ENCODE measurements around the gene PREP.

PREP gene

GRCh38 chr6:105445481-105445880, 42.6 kb upstream of the PREP start:
- Histone ChIP-seq H3K4me3 (replicated peaks; ENCODE audit: insufficient read depth, low read length) (no peak overlapping the region), H3K27ac (replicated peaks) (no peak overlapping the region), H3K27me3 (ENCODE audit: insufficient read depth, poor library complexity, severe bottlenecking) (no peaks in the 10 kb centered on the region)
- TF ChIP-seq, protein P1, sequence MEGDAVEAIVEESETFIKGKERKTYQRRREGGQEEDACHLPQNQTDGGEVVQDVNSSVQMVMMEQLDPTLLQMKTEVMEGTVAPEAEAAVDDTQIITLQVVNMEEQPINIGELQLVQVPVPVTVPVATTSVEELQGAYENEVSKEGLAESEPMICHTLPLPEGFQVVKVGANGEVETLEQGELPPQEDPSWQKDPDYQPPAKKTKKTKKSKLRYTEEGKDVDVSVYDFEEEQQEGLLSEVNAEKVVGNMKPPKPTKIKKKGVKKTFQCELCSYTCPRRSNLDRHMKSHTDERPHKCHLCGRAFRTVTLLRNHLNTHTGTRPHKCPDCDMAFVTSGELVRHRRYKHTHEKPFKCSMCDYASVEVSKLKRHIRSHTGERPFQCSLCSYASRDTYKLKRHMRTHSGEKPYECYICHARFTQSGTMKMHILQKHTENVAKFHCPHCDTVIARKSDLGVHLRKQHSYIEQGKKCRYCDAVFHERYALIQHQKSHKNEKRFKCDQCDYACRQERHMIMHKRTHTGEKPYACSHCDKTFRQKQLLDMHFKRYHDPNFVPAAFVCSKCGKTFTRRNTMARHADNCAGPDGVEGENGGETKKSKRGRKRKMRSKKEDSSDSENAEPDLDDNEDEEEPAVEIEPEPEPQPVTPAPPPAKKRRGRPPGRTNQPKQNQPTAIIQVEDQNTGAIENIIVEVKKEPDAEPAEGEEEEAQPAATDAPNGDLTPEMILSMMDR (IDR thresholded peaks at IDR 0.05; ENCODE audit: insufficient read depth, low read length), result no peak
- TF ChIP-seq SPI1 (IDR thresholded peaks at IDR 0.05; ENCODE audit: borderline replicate concordance, low read depth) (no peak), POLR2AphosphoS5 (IDR thresholded peaks at IDR 0.05; ENCODE audit: low read depth) (no peak), GABPA (IDR thresholded peaks at IDR 0.05; ENCODE audit: low read depth) (no peak)
- TF ChIP-seq, protein P2, sequence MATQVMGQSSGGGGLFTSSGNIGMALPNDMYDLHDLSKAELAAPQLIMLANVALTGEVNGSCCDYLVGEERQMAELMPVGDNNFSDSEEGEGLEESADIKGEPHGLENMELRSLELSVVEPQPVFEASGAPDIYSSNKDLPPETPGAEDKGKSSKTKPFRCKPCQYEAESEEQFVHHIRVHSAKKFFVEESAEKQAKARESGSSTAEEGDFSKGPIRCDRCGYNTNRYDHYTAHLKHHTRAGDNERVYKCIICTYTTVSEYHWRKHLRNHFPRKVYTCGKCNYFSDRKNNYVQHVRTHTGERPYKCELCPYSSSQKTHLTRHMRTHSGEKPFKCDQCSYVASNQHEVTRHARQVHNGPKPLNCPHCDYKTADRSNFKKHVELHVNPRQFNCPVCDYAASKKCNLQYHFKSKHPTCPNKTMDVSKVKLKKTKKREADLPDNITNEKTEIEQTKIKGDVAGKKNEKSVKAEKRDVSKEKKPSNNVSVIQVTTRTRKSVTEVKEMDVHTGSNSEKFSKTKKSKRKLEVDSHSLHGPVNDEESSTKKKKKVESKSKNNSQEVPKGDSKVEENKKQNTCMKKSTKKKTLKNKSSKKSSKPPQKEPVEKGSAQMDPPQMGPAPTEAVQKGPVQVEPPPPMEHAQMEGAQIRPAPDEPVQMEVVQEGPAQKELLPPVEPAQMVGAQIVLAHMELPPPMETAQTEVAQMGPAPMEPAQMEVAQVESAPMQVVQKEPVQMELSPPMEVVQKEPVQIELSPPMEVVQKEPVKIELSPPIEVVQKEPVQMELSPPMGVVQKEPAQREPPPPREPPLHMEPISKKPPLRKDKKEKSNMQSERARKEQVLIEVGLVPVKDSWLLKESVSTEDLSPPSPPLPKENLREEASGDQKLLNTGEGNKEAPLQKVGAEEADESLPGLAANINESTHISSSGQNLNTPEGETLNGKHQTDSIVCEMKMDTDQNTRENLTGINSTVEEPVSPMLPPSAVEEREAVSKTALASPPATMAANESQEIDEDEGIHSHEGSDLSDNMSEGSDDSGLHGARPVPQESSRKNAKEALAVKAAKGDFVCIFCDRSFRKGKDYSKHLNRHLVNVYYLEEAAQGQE (IDR thresholded peaks at IDR 0.05; ENCODE audit: insufficient replicate concordance, low read depth), result no peak
- no peak for DNase-seq (ENCODE audit: low read depth in 1 of 2, low spot score in 1 of 2)

DNA sequence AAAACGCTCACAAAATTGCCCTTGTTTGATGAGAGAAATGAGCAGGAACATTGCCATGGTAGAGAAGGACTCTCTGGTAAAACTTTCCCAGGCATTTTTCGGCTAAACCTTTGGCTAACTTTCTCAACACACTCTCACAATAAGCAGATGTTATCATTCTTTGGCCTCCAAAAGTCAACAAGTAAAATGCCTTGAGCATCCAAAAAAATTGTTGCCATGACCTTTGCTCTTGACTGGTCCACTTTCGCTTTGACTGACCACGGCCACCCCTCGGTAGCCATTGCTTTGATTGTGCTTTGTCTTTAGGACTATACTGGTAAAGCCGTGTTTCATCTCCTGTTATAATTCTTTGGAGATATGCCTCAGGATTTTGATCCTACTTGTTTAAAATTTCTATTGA, 41.1 kb upstream of the PREP start:
- Histone ChIP-seq H3K27me3 (ENCODE audit: insufficient read depth, poor library complexity, severe bottlenecking) (no peaks in the 10 kb centered on the region), H3K27ac (replicated peaks) (no peak overlapping the region), H3K4me3 (replicated peaks; ENCODE audit: insufficient read depth, low read length) (no peak overlapping the region)
- DNase-seq (ENCODE audit: low read depth in 1 of 2, low spot score in 1 of 2), result no peak
- TF ChIP-seq, protein P2 (IDR thresholded peaks at IDR 0.05; ENCODE audit: insufficient replicate concordance, low read depth), result no peak
- no peak for TF ChIP-seq SPI1 (IDR thresholded peaks at IDR 0.05; ENCODE audit: borderline replicate concordance, low read depth)
- no peak for TF ChIP-seq GABPA (IDR thresholded peaks at IDR 0.05; ENCODE audit: low read depth)
- no peak for TF ChIP-seq POLR2AphosphoS5 (IDR thresholded peaks at IDR 0.05; ENCODE audit: low read depth)
- TF ChIP-seq, protein P1 (IDR thresholded peaks at IDR 0.05; ENCODE audit: insufficient read depth, low read length), result no peak

- Histone ChIP-seq H3K27me3 (ENCODE audit: insufficient read depth, poor library complexity, severe bottlenecking) (no peaks in the 10 kb centered on the region), H3K4me3 (replicated peaks; ENCODE audit: insufficient read depth, low read length) (no peak overlapping the region), H3K27ac (replicated peaks) (no peak overlapping the region)
- no peak for DNase-seq (ENCODE audit: low read depth in 1 of 2, low spot score in 1 of 2)
- TF ChIP-seq, protein P2 (IDR thresholded peaks at IDR 0.05; ENCODE audit: insufficient replicate concordance, low read depth), result no peak
- TF ChIP-seq POLR2AphosphoS5 (IDR thresholded peaks at IDR 0.05; ENCODE audit: low read depth) (no peak), SPI1 (IDR thresholded peaks at IDR 0.05; ENCODE audit: borderline replicate concordance, low read depth) (no peak), GABPA (IDR thresholded peaks at IDR 0.05; ENCODE audit: low read depth) (no peak)
- TF ChIP-seq, protein P1 (IDR thresholded peaks at IDR 0.05; ENCODE audit: insufficient read depth, low read length), result no peak
Observed at GRCh38 chr6:105442369-105442768, 39.5 kb upstream of the PREP start.
